Liver (tissue), 9 donors: ENCODE measurements around the gene ABCA13. TPM values are rescaled to one million over a fixed set of nuclear protein-coding genes. Genes with fewer than 3 reads are reported as not detected.
"Not testable (repeated sequence)": the region's sequence is repeated elsewhere in the genome, so short reads cannot be mapped to it uniquely, and the experiment has no call there.

Experiments
- DNase-seq: peaks from one replicate; pipeline ENCODE4 v3.0.0-alpha.2; 2017; ENCODE audit warnings: low spot score
- H3K27ac ChIP-seq, 2 donors: one replicate each; pipeline ENCODE4 v1.7.0; 2013; ENCODE audit warnings: inconsistent platforms in 2 of 2, low read length in 2 of 2, control low read depth in 1 of 2, low read depth in 1 of 2, mild to moderate bottlenecking in 1 of 2
- H3K27me3 ChIP-seq, 4 donors: one replicate each; pipeline versions ENCODE4 v1.6.1 to v1.7.0; 2013; ENCODE audit warnings: low read length in 3 of 4, inconsistent platforms in 1 of 4, mild to moderate bottlenecking in 1 of 4, moderate library complexity in 1 of 4; ENCODE audit not compliant: control insufficient read depth in 4 of 4, insufficient read depth in 4 of 4
- H3K36me3 ChIP-seq, 4 donors: one replicate each; pipeline versions ENCODE4 v1.6.1 to v1.7.0; 2013; ENCODE audit warnings: low read length in 3 of 4, mild to moderate bottlenecking in 3 of 4, low read depth in 1 of 4, moderate library complexity in 1 of 4; ENCODE audit not compliant: control insufficient read depth in 4 of 4, insufficient read depth in 3 of 4
- H3K4me1 ChIP-seq, 4 donors: one replicate each; pipeline versions ENCODE4 v1.6.1 to v1.7.0; 2013; ENCODE audit warnings: low read length in 3 of 4, mild to moderate bottlenecking in 3 of 4, moderate library complexity in 1 of 4; ENCODE audit not compliant: control insufficient read depth in 4 of 4, insufficient read depth in 4 of 4
- H3K4me3 ChIP-seq, 3 donors: one replicate each; pipeline versions ENCODE4 v1.6.1 to v1.7.0; 2013; ENCODE audit warnings: low read length in 3 of 3, control low read depth in 1 of 3, low read depth in 1 of 3, mild to moderate bottlenecking in 1 of 3
- H3K9ac ChIP-seq, 2 donors: one replicate each; pipeline ENCODE4 v1.7.0; 2013; ENCODE audit warnings: low read length in 2 of 2, mild to moderate bottlenecking in 2 of 2, moderate library complexity in 2 of 2, control low read depth in 1 of 2, low read depth in 1 of 2
- H3K9me3 ChIP-seq, 4 donors: one replicate each; pipeline versions ENCODE4 v1.6.1 to v1.7.0; 2013; ENCODE audit warnings: low read length in 3 of 4; ENCODE audit not compliant: control insufficient read depth in 4 of 4
- FOXA1 ChIP-seq: IDR thresholded peaks from 2 replicates; pipeline ENCODE4 v1.6.1; 2016; ENCODE audit warnings: antibody characterized with exemption
- FOXA2 ChIP-seq: IDR thresholded peaks from 2 replicates; pipeline ENCODE4 v1.6.1; 2016; ENCODE audit warnings: antibody characterized with exemption
- GABPA ChIP-seq, 2 donors: IDR thresholded peaks in 1 of 2; conservative IDR thresholded peaks in 1 of 2; 2 replicates each; pipeline ENCODE4 v1.6.1; 2016; ENCODE audit warnings: antibody characterized with exemption in 2 of 2, mild to moderate bottlenecking in 1 of 2, moderate library complexity in 1 of 2
- HNF4A ChIP-seq, 2 donors: conservative IDR thresholded peaks; 2 replicates each; pipeline ENCODE4 v1.6.1; 2016; ENCODE audit warnings: antibody characterized with exemption in 2 of 2, mild to moderate bottlenecking in 2 of 2
- HNF4G ChIP-seq: IDR thresholded peaks from 2 replicates; pipeline ENCODE4 v1.6.1; 2016; ENCODE audit warnings: antibody characterized with exemption
- MAX ChIP-seq: IDR thresholded peaks from 2 replicates; pipeline ENCODE4 v1.6.1; 2016; ENCODE audit warnings: antibody characterized with exemption
- NR2F2 ChIP-seq: IDR thresholded peaks from 2 replicates; pipeline ENCODE4 v1.6.1; 2016; ENCODE audit warnings: antibody characterized with exemption
- RAD21 ChIP-seq, 2 donors: IDR thresholded peaks; 2 replicates each; pipeline ENCODE4 v1.6.1; 2016; ENCODE audit warnings: antibody characterized with exemption in 2 of 2, mild to moderate bottlenecking in 2 of 2
- REST ChIP-seq: IDR thresholded peaks from 2 replicates; pipeline ENCODE4 v1.6.1; 2016; ENCODE audit warnings: antibody characterized with exemption, mild to moderate bottlenecking
- TAF1 ChIP-seq: conservative IDR thresholded peaks from 2 replicates; pipeline ENCODE4 v1.6.1; 2016; ENCODE audit warnings: antibody characterized with exemption, mild to moderate bottlenecking
- ZBTB33 ChIP-seq: IDR thresholded peaks from 2 replicates; pipeline ENCODE4 v1.6.1; 2016; ENCODE audit warnings: antibody characterized with exemption
- WGBS: extraction: QIAGEN DNeasy Blood & Tissue Kit; methylation state at CpG from one replicate; pipeline ENCODE4 v1.1.7; 2013; 5-methylcytosine and 5-hydroxymethylcytosine counted together
- polyA plus RNA-seq, 2 donors: library from polyadenylated mRNA; stranded (reverse) in 1 of 2; unstranded in 1 of 2; fragments of 200-250 nt in 1 of 2; fragments of >200 nt in 1 of 2; fragmentation: Nextera tagmentation in 1 of 2; extraction: Ambion mirVana in 1 of 2; gene quantifications; one replicate each; pipeline versions ENCODE4 v1.2.1 to v1.2.3, GENCODE V29; 2013 to 2015
- total RNA-seq, 2 donors: library from RNA; depleted of rRNA; stranded (reverse); fragments of >200 nt; gene quantifications; one replicate each; pipeline ENCODE4 v1.2.3, GENCODE V29; 2014
- donor health status: healthy.
- donor health status: healthy.
- donor health status: healthy.
- donor health status: healthy.
- donor health status: healthy.

The ABCA13 gene
- total and polyA plus RNA-seq, 4 donors = 0.22 to 1.0 (median 0.66) TPM

GRCh38 chr7:48193421-48193820 is 22.2 kb downstream of the ABCA13 start:
- H3K27ac ChIP-seq = no peak overlapping the region
- TF ChIP-seq RAD21 (IDR thresholded peaks at IDR 0.05) = no peak
- no peak for TF ChIP-seq NR2F2
- TF ChIP-seq HNF4G = no peak
- TF ChIP-seq GABPA (IDR thresholded peaks at IDR 0.05 in 1 of 2, conservative IDR thresholded peaks at IDR 0.05 in 1 of 2) = no peak
- TF ChIP-seq ZBTB33 = no peak
- no peak for TF ChIP-seq MAX
- no peak for TF ChIP-seq FOXA1
- no peak for TF ChIP-seq FOXA2
- TF ChIP-seq TAF1 = no peak
- TF ChIP-seq HNF4A (conservative IDR thresholded peaks at IDR 0.05) = no peak
- TF ChIP-seq REST = no peak

GRCh38 chr7:48200946-48201589 is 29.8 kb downstream of the ABCA13 start:
- DNase-seq, H3K9ac ChIP-seq, H3K36me3 ChIP-seq, H3K27ac ChIP-seq, H3K27me3 ChIP-seq, H3K4me3 ChIP-seq, H3K9me3 ChIP-seq, H3K4me1 ChIP-seq: not testable (repeated sequence)
- 60% methylated on average over 19 of the region's 19 CpGs for WGBS

More at GRCh38 chr7:48193421-48193820, 22.2 kb downstream of the ABCA13 start:
- Histone ChIP-seq H3K4me1 (no peaks in the 10 kb centered on the region), H3K9me3 (no peaks in the 10 kb centered on the region), H3K9ac (no peak overlapping the region), H3K27me3 (peaks cover 0 to 4% (median 0%) of the 10 kb centered on the region in 4 donors), H3K36me3 (no peaks in the 10 kb centered on the region), H3K4me3 (no peak overlapping the region)
- no peak for DNase-seq
- WGBS = 0% methylated on average over 1 of the region's 1 CpG

- H3K27me3 ChIP-seq, DNase-seq, H3K9ac ChIP-seq, H3K4me1 ChIP-seq, H3K4me3 ChIP-seq, H3K27ac ChIP-seq, H3K36me3 ChIP-seq, H3K9me3 ChIP-seq: not testable (repeated sequence)
- 94% methylated on average over 41 of the region's 41 CpGs for WGBS
Observed at GRCh38 chr7:48202916-48203315, 31.7 kb downstream of the ABCA13 start.
